ENCODE measurements around the gene TUBA8.
A peak's percentile ranks its signal among the peaks of the same experiment; 100 is the strongest.
"Not testable (repeated sequence)": the region's sequence is repeated elsewhere in the genome, so short reads cannot be mapped to it uniquely, and the experiment has no call there.

TUBA8 gene

GRCh38 chr22:18077639-18078328, 32.8 kb upstream of the TUBA8 start, which contains the start of gene PEX26:
Gene PEX26 (plus strand): TSS chr22:18077990. CDS start chr22:18078377, 387 bp downstream.
- peak; percentile 94 for DNase-seq

- peak; percentile 21 for DNase-seq
These were observed 32.1 kb upstream of the TUBA8 start for GRCh38 chr22:18078329-18079041.

DNA sequence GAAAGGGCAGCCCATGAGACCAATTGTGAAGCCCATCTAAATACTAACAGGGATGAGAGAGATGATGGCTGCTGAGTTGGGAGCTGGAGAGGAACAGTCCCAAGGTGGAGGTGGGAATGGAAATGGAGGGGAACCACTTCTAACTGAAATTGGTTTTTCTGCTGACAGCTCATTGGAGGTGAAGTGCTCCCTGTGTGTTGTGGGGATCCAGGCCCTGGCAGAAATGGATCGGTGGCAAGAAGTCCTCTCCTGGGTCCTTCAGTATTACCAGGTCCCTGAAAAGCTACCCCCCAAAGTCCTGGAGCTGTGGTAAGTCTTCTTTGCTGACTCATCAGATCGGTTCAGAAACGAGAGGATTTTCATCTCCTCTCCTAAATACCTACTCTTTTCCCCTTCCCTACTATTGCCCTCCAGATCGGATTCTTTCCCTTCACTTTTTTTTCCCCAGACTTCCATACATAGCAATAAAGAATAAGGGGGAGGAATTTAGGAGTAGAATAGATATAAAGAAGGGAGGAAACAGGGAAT, 30.8 kb upstream of the TUBA8 start:
- no peak for DNase-seq

DNA sequence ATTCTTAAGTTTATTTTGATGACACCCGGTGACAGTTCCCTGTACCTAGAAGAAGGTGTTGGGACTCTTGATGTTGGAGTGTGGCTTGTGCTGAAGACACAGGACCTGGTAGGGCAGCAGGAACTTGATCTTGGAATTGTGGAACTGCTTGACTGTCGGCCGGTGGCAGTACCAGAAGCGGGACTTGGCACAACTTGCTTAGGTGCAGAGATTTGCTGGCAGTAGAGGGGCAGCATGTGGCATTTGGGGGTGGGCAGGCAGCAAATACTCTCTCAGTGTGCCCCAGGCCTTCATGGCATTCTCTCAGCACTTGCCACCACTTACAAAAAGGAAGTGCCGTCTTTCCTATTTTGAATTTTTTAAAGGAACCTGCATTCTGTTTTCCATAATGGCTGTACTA, 29.2 kb upstream of the TUBA8 start:
- DNase-seq, result no peak

DNA sequence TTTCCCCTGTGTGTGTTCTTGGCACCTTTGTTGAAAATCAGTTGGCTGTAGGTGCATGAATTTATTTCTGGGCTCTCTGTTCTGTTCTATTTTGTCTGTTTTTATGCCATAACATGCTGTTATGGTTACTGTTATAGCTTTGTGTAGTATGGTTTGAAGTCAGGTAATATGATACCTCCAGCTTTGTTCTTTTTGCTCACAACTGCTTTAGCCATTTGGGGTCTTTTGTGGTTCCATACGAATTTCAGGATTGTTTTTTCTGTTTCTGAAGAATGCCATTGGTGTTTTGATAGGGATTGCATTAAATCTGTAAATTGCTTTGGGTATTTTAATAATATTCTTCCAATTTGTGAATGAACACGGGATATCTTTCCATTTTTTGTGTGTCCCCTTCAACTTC, 28.1 kb upstream of the TUBA8 start:
- DNase-seq, result no peak

- no peak for DNase-seq
These were observed 27.2 kb upstream of the TUBA8 start for GRCh38 chr22:18083406-18083805.

- DNase-seq, result no peak
These were observed 25.4 kb upstream of the TUBA8 start for GRCh38 chr22:18085188-18085587.

DNA sequence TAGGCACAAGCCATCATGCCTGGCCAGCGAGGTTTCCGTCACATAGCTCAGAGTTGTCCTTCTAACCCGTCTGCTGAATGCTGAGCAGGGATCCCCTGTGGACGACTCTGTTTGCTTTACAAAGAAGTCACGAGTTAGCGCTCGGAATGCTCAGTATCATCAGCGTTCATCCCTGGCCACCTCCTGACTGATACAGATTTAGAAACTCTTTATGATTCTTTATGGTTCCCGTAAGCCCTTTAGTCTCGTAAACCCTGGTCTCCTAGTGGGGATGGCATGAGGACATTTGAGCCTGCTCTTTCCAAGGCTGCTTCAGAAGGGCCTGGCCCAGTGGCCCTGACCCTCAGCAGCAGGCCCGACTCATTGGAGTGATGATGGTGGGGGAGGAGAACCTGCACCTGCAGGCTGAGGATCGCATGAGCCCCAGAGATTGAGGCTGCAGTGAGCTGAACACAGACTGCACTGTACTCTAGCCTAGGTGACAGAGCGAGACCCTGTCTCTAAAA, 23.2 kb upstream of the TUBA8 start:
- DNase-seq, result no peak

DNA sequence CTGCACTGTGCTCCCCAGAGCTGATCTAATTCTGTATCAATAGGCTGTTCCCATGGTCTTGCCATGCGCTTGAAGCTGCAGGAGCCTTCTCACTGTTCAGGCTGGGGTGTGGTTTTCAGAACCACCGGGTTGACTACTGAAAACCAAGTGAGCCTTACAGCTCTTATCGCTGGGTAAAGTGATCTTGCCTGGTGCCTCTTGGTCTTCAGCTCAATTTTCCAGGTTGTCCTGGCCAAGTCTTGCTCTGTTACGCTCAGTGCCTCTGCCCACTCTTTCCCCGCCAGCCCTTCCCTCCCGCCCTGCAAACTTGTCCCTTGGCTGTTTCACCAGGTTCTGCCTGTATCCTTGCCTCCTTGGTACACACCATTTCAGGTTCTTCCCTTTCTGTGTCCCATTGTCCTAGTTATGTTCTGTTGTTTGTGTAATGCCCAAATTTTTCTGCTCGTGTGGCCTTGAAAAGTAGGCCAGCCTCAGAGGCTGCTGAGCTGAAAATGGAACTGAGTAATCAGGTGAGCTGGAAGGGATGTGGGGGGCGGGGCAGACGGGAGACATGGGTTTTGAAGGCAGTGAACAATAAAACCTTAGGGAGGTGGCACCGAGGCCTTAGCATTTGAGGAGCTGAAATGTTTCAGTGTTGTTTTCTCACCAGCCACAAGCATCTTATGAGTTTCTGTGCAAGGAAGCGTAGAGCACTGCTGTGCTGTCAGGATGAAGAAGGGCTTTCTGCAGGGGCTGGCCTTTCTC, 21.6 kb upstream of the TUBA8 start:
- DNase-seq, result no peak

DNA sequence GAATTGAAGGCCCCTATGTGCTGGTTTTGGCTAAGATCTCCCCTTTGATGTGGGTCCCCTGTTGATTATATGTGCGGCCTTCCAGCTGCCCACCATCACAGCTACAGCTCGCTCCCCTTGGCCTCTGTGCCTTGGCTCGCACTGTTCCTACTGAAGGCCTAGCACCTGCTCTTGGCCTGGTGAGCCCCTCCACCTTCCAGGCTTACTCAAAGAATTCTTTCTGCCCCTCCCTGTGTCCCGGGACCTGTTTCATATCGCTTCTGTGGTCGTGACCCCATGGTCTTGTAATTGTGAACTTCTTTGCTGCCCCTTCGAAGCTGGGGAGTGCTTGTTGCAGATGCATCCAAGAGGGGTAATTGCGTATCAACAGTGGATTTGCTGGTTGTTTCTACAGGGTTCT, 20.3 kb upstream of the TUBA8 start:
- no peak for DNase-seq

DNA sequence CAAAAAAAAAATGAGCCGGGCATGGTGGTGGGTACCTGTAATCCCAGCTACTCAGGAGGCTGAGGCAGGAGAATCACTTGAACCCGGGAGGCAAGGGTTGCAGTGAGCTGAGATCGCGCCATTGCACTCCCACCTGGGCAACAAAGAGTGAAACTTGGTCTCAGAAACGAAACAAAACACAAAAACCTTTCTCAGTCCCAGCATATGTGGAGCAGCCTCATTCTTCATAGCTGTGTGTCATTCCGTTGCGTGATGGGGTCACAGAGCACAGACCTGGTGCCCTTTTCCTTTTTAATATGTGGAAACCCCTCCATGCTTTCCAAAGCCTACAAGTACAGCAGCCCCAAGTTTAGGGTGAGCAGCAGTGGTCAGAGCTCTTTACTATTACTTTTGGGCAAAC, 19.1 kb upstream of the TUBA8 start:
- DNase-seq, result no peak

DNA sequence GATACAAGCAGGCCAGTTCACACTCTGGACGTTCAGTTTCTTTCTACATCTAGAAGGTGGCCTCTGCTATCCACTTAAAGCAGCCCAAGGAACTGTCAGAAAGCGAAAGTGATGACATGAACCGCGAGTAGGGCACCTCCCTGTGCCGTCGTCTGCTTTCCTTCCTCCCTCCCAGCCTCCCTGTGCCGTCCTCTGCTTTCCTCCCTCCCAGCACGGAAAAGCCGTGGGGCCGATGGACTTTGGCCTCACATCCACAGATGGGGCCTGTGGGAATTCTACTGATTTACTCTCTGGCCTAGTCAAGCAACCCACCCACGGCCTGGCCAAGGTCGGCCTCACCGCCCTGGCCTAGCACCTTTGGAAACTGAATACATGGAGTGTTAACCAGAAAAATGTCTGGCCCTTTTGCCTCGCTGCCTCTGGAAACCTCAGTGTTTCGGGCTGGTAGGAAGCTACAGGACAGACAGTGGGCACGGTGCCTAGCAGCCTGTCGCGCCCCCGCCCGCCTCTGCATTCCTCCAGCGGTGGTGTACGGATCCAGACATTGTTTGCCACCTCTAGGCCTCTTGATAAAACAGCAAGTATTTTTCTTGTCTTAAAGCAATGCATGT, 18.6 kb upstream of the TUBA8 start:
- peak; percentile 41 for DNase-seq

DNA sequence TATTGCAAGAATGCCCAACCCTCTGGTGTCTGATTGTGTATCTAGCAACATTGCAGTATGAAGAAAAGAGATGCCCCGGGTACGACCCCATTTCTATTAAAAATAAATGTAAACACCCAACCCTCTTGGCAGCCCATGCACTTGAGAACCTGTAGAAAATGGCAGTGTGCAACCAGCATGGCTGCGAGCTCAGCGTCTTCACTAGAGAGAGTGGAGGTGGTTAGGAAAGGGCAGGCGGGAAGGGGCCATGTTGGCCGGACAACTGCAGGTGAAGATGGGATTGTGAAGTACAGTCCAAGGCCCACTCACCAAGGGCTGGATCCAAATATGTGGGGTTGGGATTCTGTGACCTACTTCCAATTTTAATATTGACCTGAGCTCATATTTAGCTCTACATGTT, 16.9 kb upstream of the TUBA8 start:
- DNase-seq, result no peak

- DNase-seq, result no peak
These were observed 15.4 kb upstream of the TUBA8 start for GRCh38 chr22:18095101-18095805.

GRCh38 chr22:18096823-18097222, 13.8 kb upstream of the TUBA8 start:
- DNase-seq, result no peak

DNA sequence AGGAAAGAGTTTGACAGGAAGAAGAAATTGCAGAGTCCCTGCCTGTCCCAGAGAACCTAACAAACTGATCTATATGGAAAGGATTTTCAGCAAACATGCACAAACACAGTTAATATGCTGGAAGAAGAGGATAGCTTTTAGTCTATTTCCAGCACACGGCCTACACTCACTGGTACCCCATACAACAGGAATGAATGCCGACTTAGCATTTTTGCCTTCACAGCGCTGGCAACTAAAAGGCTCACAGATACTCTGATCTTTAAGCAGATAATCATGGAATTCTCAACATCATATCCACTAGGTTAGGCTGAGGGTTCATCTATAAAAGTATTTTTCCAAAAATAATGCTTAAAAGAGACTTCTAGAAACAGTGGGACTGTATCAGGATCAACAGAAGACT, 9.8 kb upstream of the TUBA8 start:
- DNase-seq, result no peak

- no peak for DNase-seq
These were observed 9.1 kb upstream of the TUBA8 start for GRCh38 chr22:18101536-18101935.

DNA sequence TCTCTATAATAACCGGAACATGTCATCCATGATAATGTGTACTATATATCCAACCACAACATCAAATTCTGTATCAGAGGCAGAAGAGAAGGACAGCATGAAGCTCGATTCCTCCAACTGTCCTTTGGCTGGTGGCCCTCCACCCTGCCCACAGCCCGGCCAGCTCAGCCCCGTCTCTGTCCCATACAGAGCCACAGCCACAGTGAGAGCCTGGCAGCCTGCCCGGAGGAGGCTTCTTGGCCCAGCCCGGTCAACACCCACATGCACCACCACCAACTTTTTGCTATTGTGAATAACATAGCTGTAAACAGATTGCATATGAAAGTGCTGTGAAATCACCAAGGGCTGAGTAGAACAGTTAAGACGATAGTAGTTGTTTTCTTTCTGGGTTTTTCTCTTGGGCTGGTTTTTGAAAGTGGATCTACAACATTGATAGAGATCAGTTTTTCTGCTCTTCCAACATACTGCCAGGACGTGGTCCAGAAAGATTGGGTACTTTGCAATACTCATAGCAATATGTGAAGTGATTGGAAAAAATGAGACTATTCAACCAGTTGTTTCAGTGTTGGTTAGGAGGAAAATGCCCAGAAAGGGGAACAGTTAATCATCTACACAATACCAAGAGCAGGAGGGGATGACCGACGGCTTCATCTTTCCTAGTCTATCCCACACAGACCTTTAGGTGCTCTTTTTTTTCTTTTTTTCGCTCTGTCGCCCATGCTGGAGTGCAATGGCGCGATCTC, 6.9 kb upstream of the TUBA8 start:
- DNase-seq, result no peak

DNA sequence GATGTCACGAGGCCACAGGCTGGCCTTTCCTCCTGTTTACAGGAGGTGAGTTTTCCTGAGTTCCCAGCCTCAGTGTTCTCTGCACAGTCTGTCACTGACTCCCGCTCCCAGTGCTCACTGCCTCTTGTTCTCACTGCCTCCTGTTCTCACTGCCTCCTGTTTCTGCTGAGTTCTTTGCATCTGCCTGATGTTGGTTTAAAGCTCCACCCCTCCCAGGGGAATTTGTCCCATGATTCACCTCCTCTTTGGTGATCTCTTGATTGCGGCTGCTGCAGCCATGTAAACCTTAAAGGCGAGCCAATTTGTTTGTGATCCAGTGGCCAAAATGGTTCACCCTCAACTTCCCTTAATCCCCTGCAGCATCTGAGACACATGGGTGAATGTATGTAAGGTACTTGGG, 6.0 kb upstream of the TUBA8 start:
- DNase-seq, result peak; percentile 55

DNA sequence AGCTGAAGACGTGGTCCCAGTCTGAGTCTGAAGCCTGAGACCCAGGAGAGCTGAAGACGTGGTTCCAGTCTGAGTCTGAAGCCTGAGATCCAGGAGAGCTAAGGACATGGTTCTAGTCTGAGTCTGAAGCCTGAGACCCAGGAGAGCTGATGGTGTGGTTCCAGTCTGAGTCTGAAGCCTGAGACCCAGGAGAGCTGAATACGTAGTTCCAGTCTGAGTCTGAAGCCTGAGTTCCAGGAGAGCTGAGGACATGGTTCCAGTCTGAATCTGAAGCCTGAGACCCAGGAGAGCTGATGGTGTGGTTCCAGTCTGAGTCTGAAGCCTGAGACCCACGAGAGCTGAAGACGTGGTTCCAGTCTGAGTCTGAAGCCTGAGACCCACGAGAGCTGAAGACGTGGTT, 4.6 kb upstream of the TUBA8 start:
- DNase-seq, result not testable (repeated sequence)
